Activated naive CD4-positive, alpha-beta T cell treated with anti-CD3 and anti-CD28 coated beads, Interleukin-2, amount 50 U/mL, for 72 hours (primary cell): ENCODE data around the gene BSX. TPM values are rescaled to one million over a fixed set of nuclear protein-coding genes. Genes with fewer than 3 reads are reported as not detected.

Source experiments
- ATAC-seq, 2 donors: fragments of 150-1000 bp; cut with Tn5 transposase; 2 replicates each; pipeline ENCODE4 v1.10.0; 2021; ENCODE audit warnings: mild to moderate bottlenecking in 2 of 2, moderate library complexity in 2 of 2
- DNase-seq, 2 donors: peaks; one replicate each; pipeline ENCODE4 v3.0.0; 2021 to 2022; ENCODE audit warnings: low spot score in 2 of 2
- H3K27ac Mint-ChIP-seq, 2 donors: one replicate each; pipeline ENCODE4 v1.8.0; 2022; ENCODE audit warnings: mild to moderate bottlenecking in 2 of 2, mixed read lengths in 2 of 2
- H3K36me3 Mint-ChIP-seq, 2 donors: one replicate each; pipeline ENCODE4 v1.8.0; 2022; ENCODE audit warnings: mixed read lengths in 2 of 2
- H3K9me3 Mint-ChIP-seq, 2 donors: one replicate each; pipeline ENCODE4 v1.8.0; 2022; ENCODE audit warnings: mixed read lengths in 2 of 2
- total RNA-seq, 2 donors: library from RNA; stranded (reverse); gene quantifications; one replicate each; pipeline ENCODE4 v1.2.3, GENCODE V29; 2022

The BSX gene
- total RNA-seq, 2 donors from 2014 or later, result not detected

- ATAC-seq (peak in 1 of 2 donors; percentile 18), DNase-seq (peak in 1 of 2 donors; percentile 10)
- peaks cover 26 to 34% of the 10 kb centered on the region in 2 donors for H3K36me3 Mint-ChIP-seq
- H3K27ac Mint-ChIP-seq, result no peak overlapping the region
- H3K9me3 Mint-ChIP-seq, result peaks cover 3% of the 10 kb centered on the region in 2 donors
These were observed 4.0 kb downstream of the BSX start for GRCh38 chr11:122977470-122978298.

DNA sequence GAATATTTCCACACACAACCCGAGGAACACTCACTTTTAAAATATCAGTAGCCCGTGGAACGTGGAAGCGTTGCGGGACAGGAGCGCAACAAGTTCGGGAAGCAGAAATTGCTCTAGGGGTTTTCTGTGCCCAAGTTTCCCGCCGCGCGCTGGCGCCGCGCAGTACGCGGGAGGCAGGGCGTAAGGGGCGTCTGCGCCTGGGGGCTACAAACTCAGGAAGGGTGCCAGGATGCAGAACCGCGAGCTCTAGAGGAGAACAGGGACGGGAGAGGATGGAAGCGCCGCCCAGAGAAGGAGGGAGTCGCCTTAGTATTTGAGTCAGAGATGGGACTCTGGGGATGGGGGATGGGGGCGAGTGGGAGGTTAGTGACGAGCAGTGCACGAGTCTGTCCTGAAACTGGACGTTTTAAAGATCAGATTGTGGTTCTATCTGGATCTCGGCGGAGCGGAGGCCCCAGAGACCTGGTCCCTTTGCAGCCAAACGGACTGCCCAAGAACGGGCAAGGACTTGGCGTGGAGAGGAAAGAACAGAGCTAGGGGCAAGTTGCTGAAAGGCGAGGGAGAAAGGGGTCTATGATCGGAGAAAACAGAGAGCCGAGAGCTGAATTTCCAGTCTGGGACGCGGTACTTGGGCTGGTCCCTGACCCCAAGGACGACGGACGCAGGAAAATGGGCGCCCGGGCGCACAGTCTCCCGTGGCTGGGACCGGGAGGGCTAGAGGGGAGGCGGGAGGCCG is 4.7 kb downstream of the BSX start:
- H3K9me3 Mint-ChIP-seq, result no peaks in the 10 kb centered on the region
- no peak for DNase-seq
- no peak overlapping the region for H3K27ac Mint-ChIP-seq
- no peak for ATAC-seq
- peaks cover 23 to 28% of the 10 kb centered on the region in 2 donors for H3K36me3 Mint-ChIP-seq

DNA sequence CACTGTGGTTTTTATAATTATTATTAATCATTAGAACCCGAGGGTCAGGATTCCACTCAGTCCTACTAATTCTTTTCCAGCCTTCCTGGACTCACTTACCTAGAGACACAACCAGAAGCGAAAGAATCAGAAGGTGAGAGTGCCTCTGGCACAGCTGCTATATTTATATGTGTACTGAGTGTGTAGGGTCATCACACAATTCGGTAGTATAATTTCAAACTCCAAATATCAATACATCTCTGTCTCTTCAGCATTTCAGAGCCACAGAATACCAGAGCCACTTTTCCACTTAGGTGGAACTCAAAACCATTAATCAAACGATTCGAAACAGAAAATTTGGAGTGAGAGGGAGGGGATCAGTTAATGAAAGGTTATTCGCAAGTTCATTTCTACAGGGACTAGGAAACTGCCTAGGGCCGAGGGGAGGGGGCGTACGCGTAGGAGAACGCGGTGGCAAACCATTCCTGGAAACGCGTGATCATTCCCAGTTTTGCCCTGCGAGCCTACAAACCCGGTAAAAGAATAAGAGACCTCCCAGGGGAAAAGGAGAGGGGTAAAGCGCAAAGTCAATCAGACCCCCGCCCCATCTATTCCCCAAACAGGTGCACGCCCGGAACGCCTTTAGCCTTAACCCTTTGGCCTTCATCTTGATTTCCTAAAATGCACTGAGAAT is 5.4 kb downstream of the BSX start:
- Mint-ChIP-seq H3K9me3 (no peaks in the 10 kb centered on the region), H3K27ac (no peak overlapping the region), H3K36me3 (peaks cover 23 to 28% of the 10 kb centered on the region in 2 donors)
- DNase-seq (no peak), ATAC-seq (no peak)

GRCh38 chr11:122963961-122964360 is 17.7 kb downstream of the BSX start:
- no peak overlapping the region for H3K27ac Mint-ChIP-seq
- peaks cover 0 to 4% of the 10 kb centered on the region in 2 donors for H3K9me3 Mint-ChIP-seq
- H3K36me3 Mint-ChIP-seq, result peaks cover 5 to 12% of the 10 kb centered on the region in 2 donors
- ATAC-seq (no peak), DNase-seq (no peak)

GRCh38 chr11:122954455-122954854 is 27.2 kb downstream of the BSX start:
- H3K27ac Mint-ChIP-seq, result no peak overlapping the region
- DNase-seq (no peak), ATAC-seq (no peak)
- H3K9me3 Mint-ChIP-seq, result no peaks in the 10 kb centered on the region
- H3K36me3 Mint-ChIP-seq, result no peaks in the 10 kb centered on the region

DNA sequence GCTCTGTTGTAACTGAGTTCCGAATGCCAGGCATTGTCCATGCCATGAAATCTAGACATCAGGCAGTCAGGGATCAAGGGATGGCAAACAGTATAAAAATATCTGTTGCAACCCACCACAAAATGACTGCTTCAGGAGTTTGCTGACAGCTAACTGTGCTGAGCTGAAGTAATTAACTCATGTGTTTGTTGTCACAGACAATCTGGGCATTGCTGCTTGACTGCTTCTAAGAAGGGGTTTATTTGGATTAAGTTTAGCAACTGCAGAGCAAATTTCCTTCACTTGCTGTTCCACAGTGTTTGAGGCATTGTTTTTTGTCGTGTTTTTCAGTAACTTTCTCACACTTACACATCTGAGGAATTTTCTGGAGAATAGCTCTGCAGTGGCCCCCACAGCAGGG is 30.4 kb downstream of the BSX start:
- Mint-ChIP-seq H3K36me3 (peaks cover 0 to 6% of the 10 kb centered on the region in 2 donors), H3K27ac (no peak overlapping the region), H3K9me3 (no peaks in the 10 kb centered on the region)
- no peak for ATAC-seq
- DNase-seq, result no peak

GRCh38 chr11:122938557-122938956 is 43.1 kb downstream of the BSX start:
- no peak overlapping the region for H3K27ac Mint-ChIP-seq
- DNase-seq (no peak), ATAC-seq (no peak)
- H3K36me3 Mint-ChIP-seq, result peaks cover 5% of the 10 kb centered on the region in 2 donors
- H3K9me3 Mint-ChIP-seq, result no peaks in the 10 kb centered on the region

DNA sequence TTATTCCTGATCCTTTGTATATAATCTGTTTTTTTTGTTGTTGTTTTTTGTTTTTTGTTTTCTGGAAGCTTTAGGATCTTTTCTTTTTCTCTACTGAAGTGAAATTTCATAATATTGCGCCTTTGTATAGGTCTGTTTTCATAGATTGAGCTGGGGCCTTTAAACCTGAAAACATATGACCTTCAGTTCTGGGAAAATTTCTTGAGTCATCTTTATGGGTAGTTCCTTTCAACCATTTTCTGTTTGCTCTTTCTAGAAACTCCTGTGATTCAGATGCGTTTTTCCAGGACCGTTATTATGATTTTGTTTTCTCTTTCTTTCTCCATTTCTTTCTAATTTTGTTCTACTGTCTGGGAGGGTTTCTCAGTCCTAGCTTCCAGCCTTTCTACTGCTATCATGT is 43.7 kb downstream of the BSX start:
- no peak overlapping the region for H3K27ac Mint-ChIP-seq
- DNase-seq (no peak), ATAC-seq (peak in 1 of 2 donors; percentile 57)
- peaks cover 5% of the 10 kb centered on the region in 2 donors for H3K36me3 Mint-ChIP-seq
- no peaks in the 10 kb centered on the region for H3K9me3 Mint-ChIP-seq

DNA sequence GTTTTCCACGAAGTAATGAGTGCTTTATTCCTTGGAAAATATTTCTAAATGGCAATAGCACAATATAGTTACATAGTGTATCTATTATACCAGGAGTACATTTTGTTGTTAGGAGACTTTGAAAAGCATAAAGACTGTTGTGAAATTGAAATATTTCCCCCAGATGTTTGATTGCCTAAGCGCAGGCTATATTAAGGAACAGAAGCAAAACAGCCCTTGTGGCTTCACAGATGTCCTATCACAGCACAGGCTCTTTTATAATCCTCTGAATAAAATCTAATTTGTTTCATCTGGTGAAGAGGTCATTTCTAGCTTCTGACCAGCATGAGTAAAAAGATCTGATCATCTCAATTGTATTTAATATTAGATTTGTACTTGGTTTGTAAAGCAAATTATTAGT is 48.2 kb downstream of the BSX start:
- peaks cover 5% of the 10 kb centered on the region in 2 donors for H3K36me3 Mint-ChIP-seq
- H3K27ac Mint-ChIP-seq, result no peak overlapping the region
- H3K9me3 Mint-ChIP-seq, result no peaks in the 10 kb centered on the region
- no peak for ATAC-seq
- DNase-seq, result no peak

DNA sequence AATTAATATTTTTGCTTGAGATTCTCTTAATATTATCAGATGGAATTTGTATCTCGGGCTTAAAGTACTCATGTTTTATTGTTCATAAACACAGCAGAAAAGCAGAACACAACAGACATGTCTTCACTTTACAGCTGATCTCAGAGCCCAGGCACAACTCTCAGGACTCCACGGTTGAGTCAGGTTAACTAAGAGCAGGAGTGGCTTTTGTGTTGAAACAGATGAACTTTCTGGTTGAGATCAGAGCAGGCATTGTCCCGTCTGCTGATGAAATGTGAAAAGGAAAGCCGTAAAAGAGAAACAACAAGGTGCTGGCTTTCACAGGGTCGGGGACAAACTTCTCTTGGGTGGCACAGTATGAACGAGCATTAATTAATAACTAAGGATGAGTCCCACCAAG is 50.1 kb downstream of the BSX start:
- ATAC-seq (no peak), DNase-seq (no peak)
- Mint-ChIP-seq H3K9me3 (no peaks in the 10 kb centered on the region), H3K36me3 (peaks cover 5% of the 10 kb centered on the region in 2 donors), H3K27ac (no peak overlapping the region)

Other genes with a start within 250 kb of the BSX start
- gene CRTAM, start 143.3 kb downstream of the BSX start, total RNA-seq, result under 1 TPM; 0.43 to 0.56 TPM
- gene JHY, start 99.1 kb downstream of the BSX start, total RNA-seq, result 1 to 10 TPM; 1.5 to 2.2 TPM
- 1,000 to 10,000 TPM; 2,059 to 2,469 TPM for gene HSPA8, start 80.3 kb upstream of the BSX start, total RNA-seq
- under 1 TPM; 0.41 to 0.54 TPM for gene CLMP, start 213.4 kb upstream of the BSX start, total RNA-seq